ENCODE measurements around the gene IDH3B. TPM values are rescaled to one million over a fixed set of nuclear protein-coding genes. Genes with fewer than 3 reads are reported as not detected.
"Not testable (repeated sequence)": the region's sequence is repeated elsewhere in the genome, so short reads cannot be mapped to it uniquely, and the experiment has no call there.

The IDH3B gene
- total RNA-seq, 1 donor, result 103 TPM

DNA sequence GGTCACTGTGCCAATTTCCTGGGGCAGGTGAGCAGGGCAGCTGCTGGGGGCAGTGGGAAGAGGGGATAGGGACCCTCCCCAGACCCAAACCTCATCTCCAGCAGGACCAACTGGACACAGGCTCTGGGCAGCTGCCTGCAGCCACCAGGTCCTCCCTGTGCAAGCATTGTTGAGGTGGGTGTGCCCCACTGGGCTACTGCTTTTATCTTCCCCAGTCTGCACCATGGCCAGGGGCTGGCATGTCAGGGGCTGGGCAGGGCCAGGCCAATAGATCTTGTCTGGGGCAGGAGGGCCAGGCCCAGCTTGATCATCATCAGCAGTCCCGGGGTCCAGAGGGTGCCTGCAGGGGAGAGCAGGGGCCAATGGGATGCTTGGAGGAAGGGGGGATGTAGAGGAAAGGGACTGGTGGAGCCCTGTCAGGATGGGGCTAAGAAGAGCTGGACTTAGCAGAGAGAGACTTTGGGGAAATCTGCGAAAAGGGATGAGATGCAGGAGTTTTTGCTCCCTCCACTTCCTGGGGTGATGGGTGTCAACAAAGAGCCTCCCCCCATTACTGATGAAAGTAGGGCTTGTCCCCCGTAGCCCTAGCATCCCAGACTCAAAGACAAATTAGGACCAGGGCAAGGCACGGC lies 34.3 kb upstream of the IDH3B start:
- no peaks in the 10 kb centered on the region for H3K9me3 ChIP-seq (ENCODE audit: low read depth, low read length)
- H3K4me1 ChIP-seq (ENCODE audit: insufficient read depth, low read length), result peaks cover 7% of the 10 kb centered on the region
- H3K4me3 ChIP-seq (ENCODE audit: low read length), result no peak overlapping the region
- H3K27me3 ChIP-seq (ENCODE audit: insufficient read depth, low read length), result peaks cover 33% of the 10 kb centered on the region

DNA sequence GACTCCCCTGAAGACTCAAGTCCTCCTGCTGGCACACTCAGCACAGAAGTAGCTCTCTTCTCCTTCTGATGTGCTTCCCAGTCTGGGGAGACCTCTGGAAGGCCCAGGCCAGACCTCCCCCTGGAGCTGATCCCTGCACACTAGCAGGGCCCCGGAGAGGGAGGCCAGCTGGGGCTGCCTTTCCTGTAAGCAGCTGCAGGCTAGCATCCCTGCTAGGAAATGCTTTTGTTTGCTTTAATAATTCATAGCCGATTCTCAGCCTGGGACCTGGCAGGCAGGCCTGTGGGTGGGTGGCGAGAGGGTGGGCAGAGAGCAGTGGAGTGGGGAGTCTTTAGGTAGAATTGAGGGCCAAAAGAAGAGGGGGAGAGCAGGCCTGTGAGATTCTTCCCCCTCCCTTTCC lies 33.8 kb upstream of the IDH3B start:
- H3K4me3 ChIP-seq (ENCODE audit: low read length), result no peak overlapping the region
- peaks cover 8% of the 10 kb centered on the region for H3K4me1 ChIP-seq (ENCODE audit: insufficient read depth, low read length)
- H3K27me3 ChIP-seq (ENCODE audit: insufficient read depth, low read length), result peaks cover 33% of the 10 kb centered on the region
- no peaks in the 10 kb centered on the region for H3K9me3 ChIP-seq (ENCODE audit: low read depth, low read length)

DNA sequence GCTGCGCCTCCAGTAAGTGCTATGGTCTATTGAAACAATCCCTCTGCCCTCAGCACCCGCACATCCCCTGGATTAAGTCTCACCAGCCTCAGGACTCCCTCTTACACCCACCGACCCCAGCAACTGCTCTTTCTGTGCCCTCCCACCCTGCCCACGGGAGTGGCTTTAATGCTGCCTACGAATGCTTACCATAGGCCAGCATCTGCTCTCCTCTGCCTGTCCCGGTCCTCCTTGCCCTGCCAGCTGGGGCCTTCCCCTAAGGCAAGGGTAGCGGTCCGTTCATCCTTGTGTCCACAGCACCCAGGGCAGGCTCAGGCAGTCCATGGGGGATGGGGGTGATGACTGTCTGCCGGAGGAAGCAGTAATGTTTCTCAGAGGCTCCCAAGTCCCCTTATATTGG lies 32.6 kb upstream of the IDH3B start:
- H3K27me3 ChIP-seq (ENCODE audit: insufficient read depth, low read length), result peaks cover 38% of the 10 kb centered on the region
- no peaks in the 10 kb centered on the region for H3K9me3 ChIP-seq (ENCODE audit: low read depth, low read length)
- peaks cover 13% of the 10 kb centered on the region for H3K4me1 ChIP-seq (ENCODE audit: insufficient read depth, low read length)
- no peak overlapping the region for H3K4me3 ChIP-seq (ENCODE audit: low read length)

DNA sequence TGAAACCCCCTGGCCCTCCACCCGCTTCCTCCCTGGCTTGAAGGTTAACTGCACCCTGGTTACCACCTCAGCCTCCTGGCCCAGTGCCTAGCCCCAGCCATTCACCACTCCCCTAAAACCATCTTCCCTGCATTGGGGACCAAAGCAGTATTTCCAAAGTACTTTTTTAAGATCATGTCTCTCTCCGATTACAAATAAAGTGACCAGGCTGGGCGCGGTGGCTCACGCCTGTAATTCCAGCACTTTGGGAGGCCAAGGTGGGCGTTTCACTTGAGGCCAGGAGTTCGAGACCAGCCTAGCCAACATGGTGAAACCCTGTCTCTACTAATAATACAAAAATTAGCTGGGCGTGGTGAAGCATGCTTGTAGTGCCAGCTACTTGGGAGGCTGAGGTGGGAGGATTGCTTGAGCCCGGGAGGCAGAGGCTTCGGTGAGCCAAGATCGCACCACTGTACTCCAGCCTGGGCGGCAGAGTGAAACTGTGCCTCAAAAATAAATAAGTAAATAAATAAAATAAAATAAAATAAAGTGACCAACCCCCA lies 32.0 kb upstream of the IDH3B start:
- not testable (repeated sequence) for H3K4me3 ChIP-seq (ENCODE audit: low read length); H3K9me3 ChIP-seq (ENCODE audit: low read depth, low read length)
- peaks cover 44% of the 10 kb centered on the region for H3K27me3 ChIP-seq (ENCODE audit: insufficient read depth, low read length)
- H3K4me1 ChIP-seq (ENCODE audit: insufficient read depth, low read length), result peaks cover 13% of the 10 kb centered on the region

DNA sequence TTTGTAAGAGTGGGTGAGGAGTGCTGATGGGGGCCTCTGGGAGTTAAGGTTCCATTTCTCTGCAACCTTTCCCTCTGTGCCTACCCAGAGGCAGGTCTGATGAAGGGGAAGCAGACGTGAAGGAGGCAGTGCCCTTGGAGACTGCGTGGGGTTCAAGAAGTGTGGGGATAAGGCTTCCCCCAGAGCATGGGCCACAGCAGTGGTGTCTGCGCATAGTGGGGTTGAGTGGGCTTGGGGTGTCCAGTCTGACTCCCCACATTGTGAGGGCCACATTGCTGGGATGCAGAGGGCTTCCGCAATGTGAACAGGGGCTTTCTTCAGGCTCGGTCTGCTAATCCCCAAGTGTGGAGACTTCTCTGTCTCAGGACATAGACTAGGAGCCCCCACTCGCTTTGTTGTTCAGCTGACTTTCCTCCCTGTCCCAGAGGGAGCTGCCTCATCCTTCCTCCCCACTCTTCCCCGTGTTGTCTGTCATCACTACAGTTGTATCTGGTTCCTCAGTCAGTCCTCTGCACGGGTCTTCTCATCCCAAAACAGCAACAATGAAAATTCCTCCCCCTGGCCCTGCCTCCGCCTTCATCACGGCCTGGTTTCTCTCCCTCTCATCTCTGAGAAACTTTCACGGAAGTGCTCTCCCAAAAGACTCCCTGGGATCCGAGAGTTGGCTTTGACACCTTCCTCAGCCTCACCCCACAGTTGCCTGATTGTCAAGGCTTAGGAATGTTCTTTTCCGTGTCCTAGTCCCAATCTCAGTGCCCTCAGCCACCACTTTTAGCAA lies 31.4 kb upstream of the IDH3B start:
- peaks cover 13% of the 10 kb centered on the region for H3K4me1 ChIP-seq (ENCODE audit: insufficient read depth, low read length)
- no peak overlapping the region for H3K4me3 ChIP-seq (ENCODE audit: low read length)
- peaks cover 44% of the 10 kb centered on the region for H3K27me3 ChIP-seq (ENCODE audit: insufficient read depth, low read length)
- no peaks in the 10 kb centered on the region for H3K9me3 ChIP-seq (ENCODE audit: low read depth, low read length)

DNA sequence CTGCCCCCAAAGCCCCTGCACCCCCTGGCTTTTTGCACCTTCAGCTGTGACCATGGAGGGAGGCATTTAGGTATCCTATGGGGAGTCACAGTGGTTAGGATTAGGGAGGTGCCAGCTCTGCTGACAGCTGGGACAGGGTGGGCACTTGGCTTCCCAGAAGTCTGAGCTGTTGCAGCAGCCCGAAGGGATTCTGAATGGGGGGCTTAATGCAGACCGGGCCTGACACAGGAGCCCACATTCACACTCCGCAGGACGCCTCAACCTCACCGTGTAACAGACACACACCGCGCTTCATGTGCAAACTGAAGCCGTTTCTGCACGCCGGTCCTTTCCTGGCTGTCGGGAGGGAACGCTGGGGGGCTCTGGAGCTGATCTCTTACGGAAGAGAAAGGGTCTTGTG lies 30.5 kb upstream of the IDH3B start:
- H3K4me1 ChIP-seq (ENCODE audit: insufficient read depth, low read length), result peaks cover 13% of the 10 kb centered on the region
- H3K9me3 ChIP-seq (ENCODE audit: low read depth, low read length), result no peaks in the 10 kb centered on the region
- peaks cover 49% of the 10 kb centered on the region for H3K27me3 ChIP-seq (ENCODE audit: insufficient read depth, low read length)
- H3K4me3 ChIP-seq (ENCODE audit: low read length), result no peak overlapping the region

DNA sequence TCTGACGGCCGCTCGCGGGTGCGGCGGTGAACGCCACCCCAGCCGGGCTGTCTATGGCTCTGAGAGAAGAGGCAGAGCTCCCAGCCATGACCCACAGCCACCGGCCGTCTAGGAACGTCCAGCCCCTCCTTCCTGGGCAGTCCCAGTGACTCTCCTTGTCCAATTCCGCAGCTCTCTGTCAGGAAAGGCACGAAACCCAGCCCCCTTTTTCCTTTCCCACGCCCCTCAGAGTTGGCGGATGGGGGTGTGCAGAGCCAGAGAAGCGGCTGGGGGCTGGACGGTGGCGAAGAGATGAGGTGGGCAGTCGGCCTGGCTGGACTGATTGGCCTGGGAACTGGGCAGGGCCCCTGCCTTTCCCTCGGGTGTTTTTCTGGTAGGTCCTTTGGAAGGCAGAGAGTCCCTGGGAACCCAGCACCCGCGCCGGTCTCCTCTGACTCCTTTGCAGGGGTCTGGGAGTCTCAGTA lies 30.0 kb upstream of the IDH3B start:
- H3K4me3 ChIP-seq (ENCODE audit: low read length), result no peak overlapping the region
- H3K4me1 ChIP-seq (ENCODE audit: insufficient read depth, low read length), result peaks cover 13% of the 10 kb centered on the region
- H3K27me3 ChIP-seq (ENCODE audit: insufficient read depth, low read length), result peaks cover 52% of the 10 kb centered on the region
- no peaks in the 10 kb centered on the region for H3K9me3 ChIP-seq (ENCODE audit: low read depth, low read length)

DNA sequence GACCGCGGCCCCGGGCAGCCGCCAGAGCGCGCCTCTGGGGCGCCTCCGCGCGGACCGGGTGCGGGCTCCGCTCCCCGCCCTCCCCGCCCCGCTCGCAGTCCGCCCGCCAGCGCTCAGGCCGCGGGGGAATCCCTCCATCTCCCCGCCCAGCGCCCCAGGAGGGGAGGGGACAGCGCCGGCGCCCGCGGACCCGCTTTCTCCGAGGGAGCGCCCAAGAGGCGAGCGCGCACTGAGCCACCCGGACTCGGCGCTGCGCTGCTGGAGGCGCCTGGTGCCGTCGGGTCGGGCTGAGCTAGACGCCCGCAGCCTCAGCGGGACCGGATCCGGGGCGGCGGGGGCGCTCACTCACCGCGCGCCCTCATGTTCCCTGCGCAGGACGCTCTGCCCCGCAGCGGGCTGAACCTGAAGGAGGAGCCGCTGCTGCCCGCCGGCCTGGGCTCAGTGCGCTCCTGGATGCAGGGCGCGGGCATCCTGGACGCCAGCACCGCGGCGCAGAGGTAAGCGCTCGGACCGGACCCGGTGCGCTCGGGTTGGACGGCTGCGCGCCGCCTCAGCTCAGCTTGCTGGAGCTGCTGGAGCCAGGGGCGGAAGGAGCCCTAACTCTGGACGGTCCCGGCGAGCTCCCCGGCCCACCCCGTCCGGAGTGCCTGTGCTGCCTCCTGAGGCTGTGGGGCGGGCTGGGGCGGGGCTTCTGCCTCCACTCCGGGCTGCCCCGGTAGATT lies 29.4 kb upstream of the IDH3B start:
- H3K27me3 ChIP-seq (ENCODE audit: insufficient read depth, low read length), result peaks cover 52% of the 10 kb centered on the region

DNA sequence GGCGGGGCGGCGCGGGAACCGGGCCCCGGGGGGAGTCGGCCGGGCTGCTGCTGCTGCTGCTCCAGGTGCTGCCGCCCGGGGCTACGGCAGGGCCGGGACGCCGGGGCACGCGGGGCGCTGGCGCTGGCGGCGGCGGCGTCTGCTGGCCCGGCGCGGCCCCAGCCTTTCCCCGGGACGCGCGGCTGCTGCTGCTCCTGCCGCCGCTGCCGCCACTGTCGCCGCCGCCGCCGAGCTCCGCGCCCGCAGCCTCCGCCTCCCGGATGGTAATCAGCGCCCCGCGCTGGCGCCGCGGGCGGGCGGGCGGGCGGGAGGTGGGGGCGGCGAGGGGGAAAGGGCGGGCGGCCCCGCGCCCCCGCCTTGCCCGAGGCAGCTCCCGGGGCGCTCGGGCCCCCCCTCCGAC lies 28.9 kb upstream of the IDH3B start:
- H3K4me1 ChIP-seq (ENCODE audit: insufficient read depth, low read length), result peaks cover 21% of the 10 kb centered on the region
- H3K9me3 ChIP-seq (ENCODE audit: low read depth, low read length), result no peaks in the 10 kb centered on the region
- H3K4me3 ChIP-seq (ENCODE audit: low read length), result no peak overlapping the region
- peaks cover 52% of the 10 kb centered on the region for H3K27me3 ChIP-seq (ENCODE audit: insufficient read depth, low read length)

More for the DNA sequence above, 29.4 kb upstream of the IDH3B start:
- no peaks in the 10 kb centered on the region for H3K9me3 ChIP-seq (ENCODE audit: low read depth, low read length)
- H3K4me3 ChIP-seq (ENCODE audit: low read length), result no peak overlapping the region
- H3K4me1 ChIP-seq (ENCODE audit: insufficient read depth, low read length), result peaks cover 15% of the 10 kb centered on the region

DNA sequence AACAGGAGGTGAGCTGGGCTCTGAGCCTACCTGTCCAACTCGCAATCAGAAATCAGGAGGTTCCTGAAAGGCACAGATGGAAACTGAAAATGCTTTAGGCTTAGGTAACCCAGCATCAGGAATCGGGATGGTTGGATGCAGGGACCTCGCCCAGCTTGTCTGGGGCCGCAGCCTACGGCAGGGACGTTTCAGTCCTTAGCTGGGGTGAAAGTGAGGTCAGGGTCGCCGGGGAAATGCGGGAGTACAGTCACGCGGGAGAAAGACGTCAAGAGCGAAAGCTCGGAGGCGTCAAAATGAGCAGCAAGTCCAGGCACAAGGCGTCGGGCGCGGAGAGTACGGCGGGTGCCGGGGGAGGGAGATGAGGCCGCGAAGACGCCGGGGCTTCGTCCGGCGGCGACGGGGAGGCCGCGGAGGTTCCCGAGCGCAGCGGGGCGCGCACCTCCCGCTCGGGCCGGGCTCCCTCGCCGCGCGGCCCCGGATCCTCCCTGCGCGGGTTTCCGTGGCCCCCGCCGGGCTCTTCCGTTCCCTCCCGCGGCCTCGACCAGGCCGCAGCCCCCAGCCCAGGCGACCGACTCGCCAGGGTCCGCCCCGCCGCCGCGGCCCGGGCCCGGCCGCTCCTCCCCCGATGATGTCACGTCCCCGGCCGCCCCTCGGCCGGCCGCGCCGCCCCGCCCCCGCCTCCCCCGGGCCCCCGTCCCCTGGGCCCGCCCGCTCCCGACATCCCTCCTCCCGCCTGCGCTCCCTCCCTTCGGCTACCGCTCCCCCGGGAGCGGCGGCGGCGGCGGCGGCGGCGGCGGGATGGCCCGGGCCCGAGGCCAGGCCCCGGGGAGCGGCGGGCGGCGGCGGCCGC lies 28.2 kb upstream of the IDH3B start, which contains the start of gene EBF4:
EBF4 (plus strand) TSS at position 745 of the 850 bp plus-strand sequence. CDS start 866 bp downstream, outside the sequence.
- peaks cover 52% of the 10 kb centered on the region for H3K27me3 ChIP-seq (ENCODE audit: insufficient read depth, low read length)
- peaks cover 24% of the 10 kb centered on the region for H3K4me1 ChIP-seq (ENCODE audit: insufficient read depth, low read length)
- no peaks in the 10 kb centered on the region for H3K9me3 ChIP-seq (ENCODE audit: low read depth, low read length)
- H3K4me3 ChIP-seq (ENCODE audit: low read length), result peak within 1 kb of the TSS; percentile 10

DNA sequence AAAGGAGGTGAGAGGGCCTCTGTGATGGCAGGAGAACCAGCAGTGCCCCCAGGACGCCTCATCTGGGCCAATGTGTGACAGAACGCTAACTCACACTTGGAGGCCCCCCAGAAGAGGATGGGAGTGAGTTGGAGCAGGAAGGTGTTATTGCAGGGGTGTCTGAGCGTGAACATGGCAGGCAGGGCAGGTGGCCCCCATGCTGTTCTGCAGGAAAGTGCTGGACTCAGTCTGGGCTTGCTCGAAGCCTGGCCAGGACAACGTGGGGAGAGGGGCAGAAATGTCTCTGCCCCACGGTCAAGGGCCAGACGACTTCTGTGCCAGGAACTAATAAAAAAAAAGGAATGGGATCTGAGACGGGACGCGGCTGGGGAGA lies 27.6 kb upstream of the IDH3B start:
- H3K27me3 ChIP-seq (ENCODE audit: insufficient read depth, low read length), result peaks cover 50% of the 10 kb centered on the region
- H3K9me3 ChIP-seq (ENCODE audit: low read depth, low read length), result no peaks in the 10 kb centered on the region
- H3K4me3 ChIP-seq (ENCODE audit: low read length), result no peak overlapping the region
- H3K4me1 ChIP-seq (ENCODE audit: insufficient read depth, low read length), result peaks cover 24% of the 10 kb centered on the region

DNA sequence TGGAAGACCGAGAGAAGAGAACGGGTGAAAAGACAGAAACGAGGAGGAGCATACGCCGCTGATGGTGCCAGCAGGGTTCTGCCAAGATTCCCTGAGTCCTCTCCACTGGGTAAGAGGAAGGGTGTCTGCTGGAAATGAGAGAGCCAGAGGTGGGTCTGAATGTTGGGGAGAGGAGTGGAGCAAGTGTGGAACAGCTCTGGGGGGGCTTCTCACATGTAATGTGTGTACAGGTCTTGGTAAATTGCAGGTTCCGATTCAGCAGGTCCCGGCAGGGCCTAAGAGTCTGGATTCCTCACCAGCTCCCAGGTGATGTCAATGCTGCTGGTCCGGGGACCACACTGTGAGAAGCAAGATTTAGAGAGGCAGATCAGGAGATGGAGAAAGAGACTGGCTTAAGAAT lies 27.1 kb upstream of the IDH3B start:
- Histone ChIP-seq H3K4me3 (ENCODE audit: low read length) (no peak overlapping the region), H3K27me3 (ENCODE audit: insufficient read depth, low read length) (peaks cover 47% of the 10 kb centered on the region), H3K4me1 (ENCODE audit: insufficient read depth, low read length) (peaks cover 24% of the 10 kb centered on the region), H3K9me3 (ENCODE audit: low read depth, low read length) (no peaks in the 10 kb centered on the region)

DNA sequence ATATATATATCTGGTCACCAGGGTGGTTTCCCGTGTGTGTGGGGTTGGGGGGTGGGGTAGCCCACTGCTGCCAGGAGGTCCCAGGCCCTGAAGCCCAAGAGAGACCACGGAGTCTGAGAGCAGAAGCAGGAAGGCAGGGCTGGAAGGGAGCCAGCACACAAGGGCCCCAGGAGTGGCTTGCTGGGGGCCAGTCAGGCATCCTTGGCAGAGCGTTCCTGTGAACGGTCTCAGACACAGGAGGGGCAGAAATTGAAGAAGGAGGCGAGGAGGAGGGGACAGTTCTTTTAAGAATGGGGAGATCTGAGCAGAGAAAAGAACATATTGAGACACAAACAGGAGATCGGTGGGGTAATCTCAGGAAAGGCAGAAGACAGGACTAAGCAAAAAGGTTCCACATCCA lies 26.7 kb upstream of the IDH3B start:
- H3K4me1 ChIP-seq (ENCODE audit: insufficient read depth, low read length), result peaks cover 24% of the 10 kb centered on the region
- H3K4me3 ChIP-seq (ENCODE audit: low read length), result no peak overlapping the region
- H3K9me3 ChIP-seq (ENCODE audit: low read depth, low read length), result no peaks in the 10 kb centered on the region
- peaks cover 43% of the 10 kb centered on the region for H3K27me3 ChIP-seq (ENCODE audit: insufficient read depth, low read length)

DNA sequence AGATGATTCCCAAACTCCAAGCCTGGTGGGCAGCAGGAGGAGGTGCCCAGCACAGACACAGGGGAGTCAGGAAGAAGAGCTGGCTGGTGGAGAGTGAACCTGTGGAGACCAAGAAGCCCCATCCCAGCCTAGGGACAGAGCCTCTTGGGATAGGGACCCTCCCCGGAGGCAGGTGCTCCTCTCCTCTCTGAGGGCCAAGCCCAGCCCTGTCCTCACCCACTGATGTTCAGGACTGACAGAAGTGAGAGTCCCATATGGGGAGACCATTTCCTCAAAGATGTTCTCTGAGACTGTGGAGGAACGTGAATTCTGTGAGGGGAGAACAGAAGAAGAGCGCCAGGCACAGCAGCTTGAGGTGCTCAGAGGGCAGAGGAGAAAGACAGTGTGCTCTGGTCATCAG lies 26.2 kb upstream of the IDH3B start:
- peaks cover 26% of the 10 kb centered on the region for H3K4me1 ChIP-seq (ENCODE audit: insufficient read depth, low read length)
- no peaks in the 10 kb centered on the region for H3K9me3 ChIP-seq (ENCODE audit: low read depth, low read length)
- H3K27me3 ChIP-seq (ENCODE audit: insufficient read depth, low read length), result peaks cover 38% of the 10 kb centered on the region
- no peak overlapping the region for H3K4me3 ChIP-seq (ENCODE audit: low read length)

Measured in mononuclear cell (primary cell).